OCI-LY1 (cell line): ENCODE data around the gene SUSD6.

Source experiments
- EZH2 ChIP-seq: fragments of 200-600 bp; sonication (generic), shearing (Covaris generic); IDR thresholded peaks from 2 replicates; pipeline ENCODE4 v1.8.0; 2017; ENCODE audit warnings: borderline replicate concordance, mixed run types, mild to moderate bottlenecking, antibody characterized with exemption, low read length, moderate library complexity, mixed read lengths
- TF ChIP-seq, protein P1 (sequence below): fragments of 200-600 bp; sonication (generic), shearing (Covaris generic); IDR thresholded peaks from 2 replicates; pipeline ENCODE4 v1.5.1; 2017; ENCODE audit warnings: mild to moderate bottlenecking, antibody characterized with exemption, low read length, moderate library complexity, mixed read lengths

DNA sequence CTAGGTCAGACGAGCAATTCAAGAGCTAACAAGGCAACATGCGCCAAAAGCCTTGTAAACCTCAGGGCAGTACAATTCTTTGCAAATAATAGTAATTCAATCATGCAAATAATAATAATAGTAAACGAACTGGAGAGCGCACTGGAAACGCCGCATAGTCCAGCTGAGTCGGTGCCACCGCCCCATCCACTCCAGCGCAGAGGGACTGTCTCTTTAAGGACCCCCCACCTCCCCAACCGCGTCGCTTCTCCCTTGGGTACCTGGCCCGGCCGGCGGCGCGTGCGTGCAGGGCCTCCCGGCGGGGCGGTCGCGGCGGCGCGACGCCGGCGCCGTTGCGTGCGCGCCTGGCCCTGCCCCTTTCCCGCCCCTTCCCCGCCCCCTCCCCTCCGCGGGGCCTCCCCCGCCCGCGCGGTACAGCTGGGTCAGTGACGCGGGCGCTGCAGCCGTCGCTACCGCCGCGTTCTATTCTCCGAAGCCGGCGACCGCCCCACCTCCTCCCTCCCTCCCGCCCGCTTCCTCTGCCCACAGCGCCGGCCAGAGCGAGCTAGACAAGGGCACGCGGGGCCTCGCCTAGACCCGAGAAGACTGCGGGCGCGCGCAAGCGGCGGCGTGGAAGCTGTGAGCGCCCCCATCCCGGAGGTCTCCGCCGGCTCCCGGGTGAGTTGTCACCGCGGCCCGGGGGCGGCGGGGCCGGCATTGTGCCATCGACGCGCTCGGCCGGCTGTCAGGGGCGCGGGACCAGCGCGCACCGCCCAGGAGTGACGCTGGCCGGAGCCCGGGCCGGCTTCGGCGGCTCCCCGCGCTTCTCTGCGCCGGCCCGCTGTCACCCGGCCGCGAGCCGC is at the start of gene SUSD6:
- TF ChIP-seq, protein P1, sequence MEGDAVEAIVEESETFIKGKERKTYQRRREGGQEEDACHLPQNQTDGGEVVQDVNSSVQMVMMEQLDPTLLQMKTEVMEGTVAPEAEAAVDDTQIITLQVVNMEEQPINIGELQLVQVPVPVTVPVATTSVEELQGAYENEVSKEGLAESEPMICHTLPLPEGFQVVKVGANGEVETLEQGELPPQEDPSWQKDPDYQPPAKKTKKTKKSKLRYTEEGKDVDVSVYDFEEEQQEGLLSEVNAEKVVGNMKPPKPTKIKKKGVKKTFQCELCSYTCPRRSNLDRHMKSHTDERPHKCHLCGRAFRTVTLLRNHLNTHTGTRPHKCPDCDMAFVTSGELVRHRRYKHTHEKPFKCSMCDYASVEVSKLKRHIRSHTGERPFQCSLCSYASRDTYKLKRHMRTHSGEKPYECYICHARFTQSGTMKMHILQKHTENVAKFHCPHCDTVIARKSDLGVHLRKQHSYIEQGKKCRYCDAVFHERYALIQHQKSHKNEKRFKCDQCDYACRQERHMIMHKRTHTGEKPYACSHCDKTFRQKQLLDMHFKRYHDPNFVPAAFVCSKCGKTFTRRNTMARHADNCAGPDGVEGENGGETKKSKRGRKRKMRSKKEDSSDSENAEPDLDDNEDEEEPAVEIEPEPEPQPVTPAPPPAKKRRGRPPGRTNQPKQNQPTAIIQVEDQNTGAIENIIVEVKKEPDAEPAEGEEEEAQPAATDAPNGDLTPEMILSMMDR: no peak
- TF ChIP-seq EZH2: no peak
